Liver (tissue), 9 donors: Measurements from ENCODE around the gene CXCR4. TPM values are rescaled to one million over a fixed set of nuclear protein-coding genes. Genes with fewer than 3 reads are reported as not detected.

Source experiments
- DNase-seq: peaks from one replicate; pipeline ENCODE4 v3.0.0-alpha.2; 2017; ENCODE audit warnings: low spot score
- H3K27ac ChIP-seq, 2 donors: one replicate each; pipeline ENCODE4 v1.7.0; 2013; ENCODE audit warnings: inconsistent platforms in 2 of 2, low read length in 2 of 2, control low read depth in 1 of 2, low read depth in 1 of 2, mild to moderate bottlenecking in 1 of 2
- H3K27me3 ChIP-seq, 4 donors: one replicate each; pipeline versions ENCODE4 v1.6.1 to v1.7.0; 2013; ENCODE audit warnings: low read length in 3 of 4, inconsistent platforms in 1 of 4, mild to moderate bottlenecking in 1 of 4, moderate library complexity in 1 of 4; ENCODE audit not compliant: control insufficient read depth in 4 of 4, insufficient read depth in 4 of 4
- H3K36me3 ChIP-seq, 4 donors: one replicate each; pipeline versions ENCODE4 v1.6.1 to v1.7.0; 2013; ENCODE audit warnings: low read length in 3 of 4, mild to moderate bottlenecking in 3 of 4, low read depth in 1 of 4, moderate library complexity in 1 of 4; ENCODE audit not compliant: control insufficient read depth in 4 of 4, insufficient read depth in 3 of 4
- H3K4me1 ChIP-seq, 4 donors: one replicate each; pipeline versions ENCODE4 v1.6.1 to v1.7.0; 2013; ENCODE audit warnings: low read length in 3 of 4, mild to moderate bottlenecking in 3 of 4, moderate library complexity in 1 of 4; ENCODE audit not compliant: control insufficient read depth in 4 of 4, insufficient read depth in 4 of 4
- H3K4me3 ChIP-seq, 3 donors: one replicate each; pipeline versions ENCODE4 v1.6.1 to v1.7.0; 2013; ENCODE audit warnings: low read length in 3 of 3, control low read depth in 1 of 3, low read depth in 1 of 3, mild to moderate bottlenecking in 1 of 3
- H3K9ac ChIP-seq, 2 donors: one replicate each; pipeline ENCODE4 v1.7.0; 2013; ENCODE audit warnings: low read length in 2 of 2, mild to moderate bottlenecking in 2 of 2, moderate library complexity in 2 of 2, control low read depth in 1 of 2, low read depth in 1 of 2
- H3K9me3 ChIP-seq, 4 donors: one replicate each; pipeline versions ENCODE4 v1.6.1 to v1.7.0; 2013; ENCODE audit warnings: low read length in 3 of 4; ENCODE audit not compliant: control insufficient read depth in 4 of 4
- EGR1 ChIP-seq, 2 donors: IDR thresholded peaks; 2 replicates each; pipeline ENCODE4 v1.6.1; 2016 to 2018; ENCODE audit warnings: antibody characterized with exemption in 2 of 2, low read depth in 2 of 2
- FOXA1 ChIP-seq: IDR thresholded peaks from 2 replicates; pipeline ENCODE4 v1.6.1; 2016; ENCODE audit warnings: antibody characterized with exemption
- FOXA2 ChIP-seq: IDR thresholded peaks from 2 replicates; pipeline ENCODE4 v1.6.1; 2016; ENCODE audit warnings: antibody characterized with exemption
- GABPA ChIP-seq, 2 donors: IDR thresholded peaks in 1 of 2; conservative IDR thresholded peaks in 1 of 2; 2 replicates each; pipeline ENCODE4 v1.6.1; 2016; ENCODE audit warnings: antibody characterized with exemption in 2 of 2, mild to moderate bottlenecking in 1 of 2, moderate library complexity in 1 of 2
- HNF4A ChIP-seq, 2 donors: conservative IDR thresholded peaks; 2 replicates each; pipeline ENCODE4 v1.6.1; 2016; ENCODE audit warnings: antibody characterized with exemption in 2 of 2, mild to moderate bottlenecking in 2 of 2
- JUND ChIP-seq, 2 donors: IDR thresholded peaks; 2 replicates each; pipeline ENCODE4 v1.6.1; 2016; ENCODE audit warnings: antibody characterized with exemption in 2 of 2
- NR2F2 ChIP-seq: IDR thresholded peaks from 2 replicates; pipeline ENCODE4 v1.6.1; 2016; ENCODE audit warnings: antibody characterized with exemption
- REST ChIP-seq: IDR thresholded peaks from 2 replicates; pipeline ENCODE4 v1.6.1; 2016; ENCODE audit warnings: antibody characterized with exemption, mild to moderate bottlenecking
- RXRA ChIP-seq, 2 donors: IDR thresholded peaks; 2 replicates each; pipeline ENCODE4 v1.6.1; 2017 to 2018; ENCODE audit warnings: antibody characterized with exemption in 2 of 2, mild to moderate bottlenecking in 1 of 2
- TAF1 ChIP-seq: conservative IDR thresholded peaks from 2 replicates; pipeline ENCODE4 v1.6.1; 2016; ENCODE audit warnings: antibody characterized with exemption, mild to moderate bottlenecking
- YY1 ChIP-seq: IDR thresholded peaks from 2 replicates; pipeline ENCODE4 v1.6.1; 2016; ENCODE audit warnings: antibody characterized with exemption, mild to moderate bottlenecking
- ZBTB33 ChIP-seq: IDR thresholded peaks from 2 replicates; pipeline ENCODE4 v1.6.1; 2016; ENCODE audit warnings: antibody characterized with exemption
- WGBS: extraction: QIAGEN DNeasy Blood & Tissue Kit; methylation state at CpG from one replicate; pipeline ENCODE4 v1.1.7; 2013; 5-methylcytosine and 5-hydroxymethylcytosine counted together
- polyA plus RNA-seq, 2 donors: library from polyadenylated mRNA; stranded (reverse) in 1 of 2; unstranded in 1 of 2; fragments of 200-250 nt in 1 of 2; fragments of >200 nt in 1 of 2; fragmentation: Nextera tagmentation in 1 of 2; extraction: Ambion mirVana in 1 of 2; gene quantifications; one replicate each; pipeline versions ENCODE4 v1.2.1 to v1.2.3, GENCODE V29; 2013 to 2015
- total RNA-seq, 2 donors: library from RNA; depleted of rRNA; stranded (reverse); fragments of >200 nt; gene quantifications; one replicate each; pipeline ENCODE4 v1.2.3, GENCODE V29; 2014
- donor health status: healthy.
- donor health status: healthy.
- donor health status: healthy.
- donor health status: healthy.
- donor health status: healthy.

Gene CXCR4
- total and polyA plus RNA-seq, 4 donors: 5.0 to 9.0 (median 6.1) TPM

- no peak for TF ChIP-seq REST
- TF ChIP-seq JUND (IDR thresholded peaks at IDR 0.05): no peak
- TF ChIP-seq FOXA1: no peak
- TF ChIP-seq NR2F2: no peak
These were observed 16.2 kb upstream of the CXCR4 start (continued) for GRCh38 chr2:136134126-136134525.

- Histone ChIP-seq H3K4me3 (no peak overlapping the region), H3K36me3 (no peaks in the 10 kb centered on the region), H3K27me3 (peaks cover 0 to 2% (median 0%) of the 10 kb centered on the region in 4 donors), H3K9ac (no peak overlapping the region), H3K4me1 (no peaks in the 10 kb centered on the region), H3K9me3 (no peaks in the 10 kb centered on the region), H3K27ac (no peak overlapping the region)
- TF ChIP-seq ZBTB33 (no peak), YY1 (no peak), RXRA (IDR thresholded peaks at IDR 0.05) (no peak), JUND (IDR thresholded peaks at IDR 0.05) (no peak), FOXA2 (no peak)
- WGBS: 81% methylated on average over 5 of the region's 5 CpGs
- DNase-seq: no peak
These were observed 15.6 kb upstream of the CXCR4 start for GRCh38 chr2:136133586-136133985.

- H3K27ac ChIP-seq: no peak overlapping the region
- WGBS: 81% methylated on average over 1 of the region's 1 CpG
- no peak overlapping the region for H3K4me3 ChIP-seq
- H3K9ac ChIP-seq: no peak overlapping the region
- TF ChIP-seq JUND (IDR thresholded peaks at IDR 0.05) (no peak), NR2F2 (no peak), FOXA2 (no peak), REST (no peak), ZBTB33 (no peak), YY1 (no peak), TAF1 (no peak), GABPA (IDR thresholded peaks at IDR 0.05 in 1 of 2, conservative IDR thresholded peaks at IDR 0.05 in 1 of 2) (no peak), EGR1 (IDR thresholded peaks at IDR 0.05; ENCODE audit: low read depth in 2 of 2) (no peak), RXRA (IDR thresholded peaks at IDR 0.05) (no peak), HNF4A (conservative IDR thresholded peaks at IDR 0.05) (no peak)
- DNase-seq: no peak
- no peaks in the 10 kb centered on the region for H3K9me3 ChIP-seq
- H3K4me1 ChIP-seq: no peaks in the 10 kb centered on the region
- peaks cover 0 to 2% (median 0%) of the 10 kb centered on the region in 4 donors for H3K27me3 ChIP-seq
- H3K36me3 ChIP-seq: no peaks in the 10 kb centered on the region
These were observed 15.2 kb upstream of the CXCR4 start for GRCh38 chr2:136133176-136133575.
